Peyer's patch (tissue), 4 donors: Measurements from ENCODE around the gene GINS2.

Experiments used
- CTCF ChIP-seq, 6 experiments: fragments of 450-650 bp in 4 of 6; fragments of 200-600 bp in 2 of 6; sonication (generic) in 1 of 6; IDR thresholded peaks; one replicate each; pipeline ENCODE4 v1.5.1; 2017 to 2019; ENCODE audit warnings: antibody characterized with exemption in 6 of 6, mild to moderate bottlenecking in 3 of 6, moderate library complexity in 1 of 6
- POLR2A ChIP-seq, 2 donors: fragments of 450-650 bp; IDR thresholded peaks; one replicate each; pipeline ENCODE4 v1.5.1; 2017; ENCODE audit warnings: antibody characterized with exemption in 2 of 2, mild to moderate bottlenecking in 2 of 2, moderate library complexity in 2 of 2

DNA sequence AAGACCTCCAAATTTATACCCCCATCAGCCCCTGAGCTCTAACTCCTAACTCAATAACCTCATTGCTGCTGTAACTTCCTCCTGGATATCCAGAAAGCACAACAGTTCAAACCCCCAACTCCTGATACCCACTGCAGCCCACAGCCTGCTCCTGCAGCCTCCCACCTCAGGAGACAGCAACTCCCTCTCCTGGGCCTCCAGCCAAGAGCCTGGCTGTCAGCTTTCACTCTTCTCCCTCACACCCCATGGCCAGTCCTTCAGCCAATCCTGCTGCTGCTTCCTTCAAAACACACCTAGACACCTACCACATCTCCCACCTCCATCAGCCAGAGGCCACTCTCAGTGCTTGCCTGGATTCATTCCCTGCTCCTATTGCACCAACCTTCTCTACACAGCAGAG, 5.4 kb downstream of the GINS2 start:
- TF ChIP-seq POLR2A (IDR thresholded peaks at IDR 0.05) (no peak), CTCF (IDR thresholded peaks at IDR 0.05) (no peak)
